H1 (cell line): ENCODE data around the gene PLGRKT. TPM values are rescaled to one million over a fixed set of nuclear protein-coding genes. Genes with fewer than 3 reads are reported as not detected.

ENCODE experiments used
- TAF7 ChIP-seq: optimal IDR thresholded peaks from 2 replicates; pipeline ENCODE3; 2011; ENCODE audit warnings: low read depth, mild to moderate bottlenecking, inconsistent platforms, low read length, moderate library complexity, borderline replicate concordance
- polyA plus RNA-seq, 7 experiments: library from polyadenylated mRNA; depleted of rRNA in 3 of 7; stranded (reverse) in 5 of 7; unstranded in 2 of 7; fragments of >200 nt in 5 of 7; fragments of 200-250 nt in 2 of 7; gene quantifications; 1 replicate in 5 of 7; 2 replicates in 1 of 7; 4 replicates in 1 of 7; pipeline versions ENCODE4 v1.2.1 to v1.2.3, GENCODE V29; 2011 to 2013; ENCODE audit warnings: missing spikeins in 2 of 7, mixed read lengths in 2 of 7
- total RNA-seq: library from RNA; stranded (reverse); fragmentation: NEBNext Ultra II Directional; extraction: Animal tissue kit (Norgen Biotek cat#: 25700); gene quantifications from 2 replicates; pipeline ENCODE4 v1.2.1, GENCODE V29; 2021

Gene PLGRKT
- total and polyA plus RNA-seq, 2 of the 8 experiments (the other 6 are each of a cell fraction or from before 2014, with no cell fraction given) = 5.4 to 15.7 TPM

GRCh38 chr9:5361326-5362010 lies 76.3 kb downstream of the PLGRKT start (continued):
- no peak for TF ChIP-seq TAF7
